Fibroblast of skin of scalp (primary cell): ENCODE measurements around the gene GLYATL2.

Source experiments
- DNase-seq: peaks from one replicate; pipeline ENCODE4 v3.0.0-alpha.2; 2013

GLYATL2 gene

GRCh38 chr11:58801302-58801701, 43.2 kb downstream of the GLYATL2 start:
- no peak for DNase-seq

GRCh38 chr11:58796333-58796732, 48.2 kb downstream of the GLYATL2 start:
- DNase-seq: no peak

- DNase-seq: peak; percentile 37
Measured at GRCh38 chr11:58788355-58789023, 56.0 kb downstream of the GLYATL2 start.

- no peak for DNase-seq
Measured at GRCh38 chr11:58787903-58788302, 56.6 kb downstream of the GLYATL2 start.

GRCh38 chr11:58786693-58787092, 57.8 kb downstream of the GLYATL2 start:
- no peak for DNase-seq

- DNase-seq: no peak
Measured at GRCh38 chr11:58784995-58785394, 59.5 kb downstream of the GLYATL2 start.
